Forelimb muscle (tissue), 1 donor: ENCODE data around the gene ATP5ME. TPM values are rescaled to one million over a fixed set of nuclear protein-coding genes. Genes with fewer than 3 reads are reported as not detected.
"Not testable (repeated sequence)": the region's sequence is repeated elsewhere in the genome, so short reads cannot be mapped to it uniquely, and the experiment has no call there.

Source experiments
- DNase-seq: peaks from one replicate; pipeline ENCODE4 v3.0.0-alpha.2; 2013; ENCODE audit warnings: low read depth
- polyA plus RNA-seq: library from polyadenylated mRNA; unstranded; fragments of 120-200 nt; gene quantifications from one replicate; pipeline ENCODE4 v1.2.1, GENCODE V29; 2013; ENCODE audit not compliant: insufficient read length

ATP5ME gene
- polyA plus RNA-seq, 1 donor = 288 TPM

GRCh38 chr4:705278-706082 lies 31.4 kb upstream of the ATP5ME start, which contains the start of gene PCGF3:
Gene PCGF3 (plus strand): TSS chr4:705832. CDS start chr4:733681, 27,849 bp downstream.
- DNase-seq = peak; percentile 77

- no peak for DNase-seq
These were observed 30.8 kb upstream of the ATP5ME start for GRCh38 chr4:704971-705277.

GRCh38 chr4:704198-704891 lies 30.3 kb upstream of the ATP5ME start:
- DNase-seq = no peak

GRCh38 chr4:703336-704197 lies 29.5 kb upstream of the ATP5ME start:
- DNase-seq = no peak

- DNase-seq = no peak
These were observed 28.6 kb upstream of the ATP5ME start for GRCh38 chr4:702618-703048.

GRCh38 chr4:700587-701264 lies 26.6 kb upstream of the ATP5ME start:
- DNase-seq = no peak

GRCh38 chr4:699816-700580 lies 25.9 kb upstream of the ATP5ME start:
- DNase-seq = no peak

GRCh38 chr4:694341-694940 lies 20.4 kb upstream of the ATP5ME start:
- not testable (repeated sequence) for DNase-seq

- DNase-seq = no peak
These were observed 18.9 kb upstream of the ATP5ME start for GRCh38 chr4:692771-693554.

GRCh38 chr4:689723-690122 lies 15.6 kb upstream of the ATP5ME start:
- DNase-seq = no peak

GRCh38 chr4:688854-689681 lies 15.0 kb upstream of the ATP5ME start, which contains the start of gene SLC49A3:
Gene SLC49A3 (minus strand): TSS chr4:689151. CDS start chr4:689127, 24 bp downstream.
- no peak for DNase-seq

- DNase-seq = no peak
These were observed 14.1 kb upstream of the ATP5ME start for GRCh38 chr4:687971-688853.

- DNase-seq = no peak
These were observed 13.2 kb upstream of the ATP5ME start for GRCh38 chr4:687048-687970.

GRCh38 chr4:686413-687040 lies 12.5 kb upstream of the ATP5ME start:
- no peak for DNase-seq

- no peak for DNase-seq
These were observed 11.8 kb upstream of the ATP5ME start for GRCh38 chr4:685679-686412.
